IMR-90 (cell line): ENCODE data around the gene TFAP2A. TPM values are rescaled to one million over a fixed set of nuclear protein-coding genes. Genes with fewer than 3 reads are reported as not detected.

Experiments
- polyA plus RNA-seq, 3 experiments: library from polyadenylated mRNA; depleted of rRNA; stranded (reverse); fragments of >200 nt; gene quantifications; 2 replicates each; pipeline ENCODE4 v1.2.3, GENCODE V29; 2012; ENCODE audit warnings: low replicate concordance in 1 of 3
- total RNA-seq: library from RNA; depleted of rRNA; stranded (reverse); fragments of >200 nt; gene quantifications from 2 replicates; pipeline ENCODE4 v1.2.3, GENCODE V29; 2012
- TF ChIP-seq, protein P1 (sequence below): conservative IDR thresholded peaks from 2 replicates; pipeline ENCODE4 v1.5.1; 2012; ENCODE audit warnings: mild to moderate bottlenecking, low read depth, low read length, improper control_type of control experiment

Gene TFAP2A
- total and polyA plus RNA-seq, 2 of the 4 experiments (the other 2 are of a cell fraction): 0.72 to 7.1 TPM

DNA sequence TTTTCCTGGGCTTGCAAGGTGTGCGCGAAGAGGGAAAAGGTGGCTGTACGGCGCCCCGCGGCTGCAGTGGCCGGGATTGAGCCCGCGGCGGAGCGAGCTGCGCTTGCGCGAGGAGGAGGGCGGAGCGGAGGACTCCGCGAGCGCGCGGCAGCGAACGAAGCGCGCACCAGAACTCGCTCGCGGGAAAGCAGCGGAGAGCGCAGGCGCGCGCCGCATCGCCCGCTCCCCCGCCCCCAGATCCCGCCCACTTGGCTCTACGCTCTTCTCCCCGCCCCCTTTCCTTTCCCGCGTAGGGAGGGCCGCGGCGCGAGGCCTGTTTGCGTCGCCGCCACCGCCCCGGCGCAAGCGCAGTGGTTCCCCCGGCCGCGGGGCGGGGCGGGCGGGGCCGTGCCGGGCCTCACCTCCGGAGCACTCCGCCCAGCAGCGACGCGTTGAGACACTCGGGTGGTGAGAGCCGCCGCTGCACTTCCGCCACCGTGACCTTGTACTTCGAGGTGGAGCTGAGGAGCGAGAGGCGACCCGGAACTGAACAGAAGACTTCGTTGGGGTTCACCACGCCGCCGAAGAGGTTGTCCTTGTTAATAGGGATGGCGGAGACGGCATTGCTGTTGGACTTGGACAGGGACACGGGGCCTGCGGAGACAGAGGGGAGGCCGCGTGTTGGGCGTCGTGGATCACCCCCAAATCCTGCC, 10.6 kb downstream of the TFAP2A start (continued):
- TF ChIP-seq, protein P1, sequence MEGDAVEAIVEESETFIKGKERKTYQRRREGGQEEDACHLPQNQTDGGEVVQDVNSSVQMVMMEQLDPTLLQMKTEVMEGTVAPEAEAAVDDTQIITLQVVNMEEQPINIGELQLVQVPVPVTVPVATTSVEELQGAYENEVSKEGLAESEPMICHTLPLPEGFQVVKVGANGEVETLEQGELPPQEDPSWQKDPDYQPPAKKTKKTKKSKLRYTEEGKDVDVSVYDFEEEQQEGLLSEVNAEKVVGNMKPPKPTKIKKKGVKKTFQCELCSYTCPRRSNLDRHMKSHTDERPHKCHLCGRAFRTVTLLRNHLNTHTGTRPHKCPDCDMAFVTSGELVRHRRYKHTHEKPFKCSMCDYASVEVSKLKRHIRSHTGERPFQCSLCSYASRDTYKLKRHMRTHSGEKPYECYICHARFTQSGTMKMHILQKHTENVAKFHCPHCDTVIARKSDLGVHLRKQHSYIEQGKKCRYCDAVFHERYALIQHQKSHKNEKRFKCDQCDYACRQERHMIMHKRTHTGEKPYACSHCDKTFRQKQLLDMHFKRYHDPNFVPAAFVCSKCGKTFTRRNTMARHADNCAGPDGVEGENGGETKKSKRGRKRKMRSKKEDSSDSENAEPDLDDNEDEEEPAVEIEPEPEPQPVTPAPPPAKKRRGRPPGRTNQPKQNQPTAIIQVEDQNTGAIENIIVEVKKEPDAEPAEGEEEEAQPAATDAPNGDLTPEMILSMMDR: peak; percentile 48
